ENCODE measurements around the gene ITGB1BP1.

The ITGB1BP1 gene

GRCh38 chr2:9380702-9381628 lies 42.4 kb downstream of the ITGB1BP1 start:
- DNase-seq: no peak
- no peak for ATAC-seq
- no peak overlapping the region for H3K27ac Mint-ChIP-seq
- no peaks in the 10 kb centered on the region for H3K9me3 Mint-ChIP-seq
- no peaks in the 10 kb centered on the region for H3K36me3 Mint-ChIP-seq (ENCODE audit: low read depth)
- H3K27me3 Mint-ChIP-seq: no peaks in the 10 kb centered on the region
- no peaks in the 10 kb centered on the region for H3K4me1 Mint-ChIP-seq
- no peak overlapping the region for H3K4me3 Mint-ChIP-seq

GRCh38 chr2:9379391-9379755 lies 44.0 kb downstream of the ITGB1BP1 start:
- H3K27ac Mint-ChIP-seq: no peak overlapping the region

DNA sequence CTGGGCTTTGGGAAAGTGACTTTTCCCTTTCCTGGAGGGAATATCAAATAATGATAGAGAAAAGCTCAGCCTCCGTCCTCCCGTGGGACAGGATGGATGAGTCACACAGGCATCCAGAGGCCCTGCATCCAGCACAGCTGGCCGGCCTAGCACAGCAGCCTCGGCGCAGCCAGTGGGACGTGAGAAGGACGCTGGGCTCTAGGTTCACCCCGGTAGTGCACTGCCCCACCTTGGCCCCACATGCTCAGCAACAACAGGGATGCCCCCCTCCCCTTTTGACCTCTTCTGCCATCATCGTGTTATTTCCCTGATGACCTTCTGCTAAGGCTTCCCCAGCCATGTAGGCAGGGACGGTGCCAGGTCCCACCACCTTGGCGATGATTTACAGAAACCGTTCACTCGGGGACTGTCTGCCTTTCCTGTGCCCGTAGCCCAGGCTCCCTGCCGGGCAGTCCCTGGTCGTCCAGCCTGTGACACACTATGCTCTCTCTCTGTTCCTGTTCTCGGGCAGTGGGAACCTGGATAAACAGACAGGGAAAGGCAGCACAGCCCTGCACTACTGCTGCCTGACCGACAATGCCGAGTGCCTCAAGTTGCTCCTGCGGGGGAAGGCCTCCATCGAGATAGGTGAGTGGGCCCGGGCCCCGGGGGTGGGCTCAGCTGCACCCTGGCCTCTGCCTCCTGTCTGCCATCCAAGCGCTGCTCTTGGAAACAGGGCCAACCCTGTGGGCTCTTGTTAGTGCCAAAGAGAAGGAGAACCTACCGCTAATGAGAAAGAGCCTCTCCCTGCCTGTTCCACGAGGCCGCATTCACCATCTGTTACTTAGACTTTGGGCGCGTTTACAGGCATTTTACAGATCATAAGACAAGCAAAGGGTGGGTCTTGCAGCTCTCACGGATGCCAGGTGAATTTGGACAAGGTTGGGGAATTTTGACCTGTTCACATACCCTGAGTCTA lies 44.6 kb downstream of the ITGB1BP1 start:
- Mint-ChIP-seq H3K27ac (no peak overlapping the region), H3K36me3 (ENCODE audit: low read depth) (no peaks in the 10 kb centered on the region), H3K27me3 (peaks cover 2% of the 10 kb centered on the region), H3K4me3 (no peak overlapping the region), H3K9me3 (no peaks in the 10 kb centered on the region), H3K4me1 (no peaks in the 10 kb centered on the region)
- ATAC-seq (no peak), DNase-seq (no peak)

More at GRCh38 chr2:9379391-9379755, 44.0 kb downstream of the ITGB1BP1 start:
- H3K27me3 Mint-ChIP-seq: no peaks in the 10 kb centered on the region
- no peak for DNase-seq
- H3K9me3 Mint-ChIP-seq: no peaks in the 10 kb centered on the region
- no peak overlapping the region for H3K4me3 Mint-ChIP-seq
- H3K4me1 Mint-ChIP-seq: no peaks in the 10 kb centered on the region
- H3K36me3 Mint-ChIP-seq (ENCODE audit: low read depth): no peaks in the 10 kb centered on the region
- no peak for ATAC-seq

DNA sequence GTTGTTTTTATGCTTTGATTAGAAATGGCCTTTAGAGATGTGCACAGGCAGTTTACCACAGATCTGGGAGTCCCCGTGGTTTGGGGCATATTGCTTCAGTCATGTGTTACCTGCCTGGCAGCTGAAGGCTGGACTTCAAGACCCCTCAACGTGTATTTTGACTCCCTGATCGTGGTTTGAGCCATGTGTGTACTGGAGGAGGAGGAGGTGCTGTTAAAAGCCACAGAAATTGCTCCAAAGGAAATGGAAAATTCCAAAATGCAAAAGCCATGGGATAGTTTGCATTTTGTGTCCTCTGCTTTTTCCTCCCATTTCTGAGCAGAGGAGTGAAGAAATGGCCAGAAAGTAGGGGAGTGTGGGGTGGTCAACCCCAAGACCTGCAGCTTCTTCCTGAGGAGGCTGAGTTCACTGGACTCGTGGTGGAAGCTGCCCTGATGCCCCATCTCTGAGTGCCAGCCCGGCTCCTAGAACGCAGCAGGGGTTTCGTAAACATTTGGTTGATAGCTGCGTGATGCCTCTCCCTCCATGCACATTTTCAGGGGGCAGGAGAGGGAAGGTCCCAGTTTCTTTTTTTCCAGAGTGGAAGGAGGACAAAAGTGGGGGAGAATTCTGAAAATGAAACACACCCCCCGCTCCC lies 45.7 kb downstream of the ITGB1BP1 start:
- no peak overlapping the region for H3K4me3 Mint-ChIP-seq
- DNase-seq: no peak
- H3K27ac Mint-ChIP-seq: no peak overlapping the region
- no peaks in the 10 kb centered on the region for H3K9me3 Mint-ChIP-seq
- H3K4me1 Mint-ChIP-seq: no peaks in the 10 kb centered on the region
- H3K27me3 Mint-ChIP-seq: peaks cover 2% of the 10 kb centered on the region
- ATAC-seq: no peak
- H3K36me3 Mint-ChIP-seq (ENCODE audit: low read depth): no peaks in the 10 kb centered on the region

- no peak for ATAC-seq
- peaks cover 7% of the 10 kb centered on the region for H3K4me1 Mint-ChIP-seq
- H3K27ac Mint-ChIP-seq: no peak overlapping the region
- no peak overlapping the region for H3K4me3 Mint-ChIP-seq
- peaks cover 2% of the 10 kb centered on the region for H3K27me3 Mint-ChIP-seq
- no peaks in the 10 kb centered on the region for H3K9me3 Mint-ChIP-seq
- H3K36me3 Mint-ChIP-seq (ENCODE audit: low read depth): no peaks in the 10 kb centered on the region
- no peak for DNase-seq
Measured at GRCh38 chr2:9375857-9376428, 47.4 kb downstream of the ITGB1BP1 start.

- peaks cover 10% of the 10 kb centered on the region for H3K4me1 Mint-ChIP-seq
- H3K36me3 Mint-ChIP-seq (ENCODE audit: low read depth): no peaks in the 10 kb centered on the region
- no peaks in the 10 kb centered on the region for H3K9me3 Mint-ChIP-seq
- no peak for DNase-seq
- H3K4me3 Mint-ChIP-seq: no peak overlapping the region
- ATAC-seq: no peak
- H3K27ac Mint-ChIP-seq: no peak overlapping the region
- peaks cover 2% of the 10 kb centered on the region for H3K27me3 Mint-ChIP-seq
Measured at GRCh38 chr2:9374071-9374730, 49.1 kb downstream of the ITGB1BP1 start.

DNA sequence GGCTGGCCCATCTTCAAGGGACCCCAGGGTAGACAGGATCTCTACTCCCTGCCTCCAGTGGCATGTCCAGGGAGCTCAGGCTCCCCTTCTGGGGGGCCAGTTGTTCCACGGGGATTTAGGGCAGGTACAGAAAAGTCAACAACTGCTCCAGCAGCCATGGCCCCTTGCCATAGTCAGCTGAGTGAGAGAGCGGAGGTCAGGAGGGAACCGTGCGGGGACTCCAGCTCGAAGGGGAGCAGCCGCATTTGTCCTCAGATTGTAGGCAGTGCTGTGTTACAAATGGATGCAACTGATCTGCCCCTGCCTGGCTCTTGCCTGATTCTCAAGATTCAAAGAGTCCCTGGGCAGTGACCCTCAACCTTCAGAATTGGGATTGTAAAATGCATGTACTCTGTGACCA lies 49.9 kb downstream of the ITGB1BP1 start:
- H3K27ac Mint-ChIP-seq: no peak overlapping the region
- H3K27me3 Mint-ChIP-seq: peaks cover 4% of the 10 kb centered on the region
- ATAC-seq (no peak), DNase-seq (no peak)
- H3K36me3 Mint-ChIP-seq (ENCODE audit: low read depth): no peaks in the 10 kb centered on the region
- H3K4me1 Mint-ChIP-seq: peaks cover 10% of the 10 kb centered on the region
- no peak overlapping the region for H3K4me3 Mint-ChIP-seq
- no peaks in the 10 kb centered on the region for H3K9me3 Mint-ChIP-seq

DNA sequence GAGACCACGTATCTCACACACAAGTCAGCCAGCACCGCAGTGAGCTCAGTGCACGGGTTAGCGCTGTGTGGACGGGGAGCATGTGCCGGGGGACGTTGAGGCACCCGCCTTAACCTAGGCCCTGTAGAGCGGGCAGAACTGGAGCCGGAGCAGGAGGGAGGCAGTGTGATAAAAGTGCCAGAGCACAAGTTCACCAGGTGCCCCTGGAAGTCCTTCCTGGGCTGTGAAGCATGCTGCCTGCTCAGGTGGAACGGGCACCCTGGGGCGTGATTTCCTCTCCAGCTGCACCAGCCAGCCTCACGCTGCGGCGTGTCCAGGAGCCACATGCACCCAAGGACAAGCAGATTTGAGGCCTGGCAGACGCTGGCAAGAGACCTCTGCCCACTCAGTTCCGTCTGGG lies 50.3 kb downstream of the ITGB1BP1 start:
- no peaks in the 10 kb centered on the region for H3K36me3 Mint-ChIP-seq (ENCODE audit: low read depth)
- ATAC-seq: no peak
- no peak overlapping the region for H3K27ac Mint-ChIP-seq
- peaks cover 4% of the 10 kb centered on the region for H3K27me3 Mint-ChIP-seq
- H3K9me3 Mint-ChIP-seq: no peaks in the 10 kb centered on the region
- peaks cover 10% of the 10 kb centered on the region for H3K4me1 Mint-ChIP-seq
- H3K4me3 Mint-ChIP-seq: no peak overlapping the region
- DNase-seq: no peak

GRCh38 chr2:9370746-9371145 lies 52.6 kb downstream of the ITGB1BP1 start:
- H3K27ac Mint-ChIP-seq: no peak overlapping the region
- H3K36me3 Mint-ChIP-seq (ENCODE audit: low read depth): no peaks in the 10 kb centered on the region
- no peaks in the 10 kb centered on the region for H3K9me3 Mint-ChIP-seq
- DNase-seq (no peak), ATAC-seq (no peak)
- no peak overlapping the region for H3K4me3 Mint-ChIP-seq
- peaks cover 4% of the 10 kb centered on the region for H3K27me3 Mint-ChIP-seq
- peaks cover 10% of the 10 kb centered on the region for H3K4me1 Mint-ChIP-seq

GRCh38 chr2:9366026-9366425 lies 57.3 kb downstream of the ITGB1BP1 start:
- ATAC-seq (no peak), DNase-seq (no peak)
- H3K36me3 Mint-ChIP-seq (ENCODE audit: low read depth): no peaks in the 10 kb centered on the region
- H3K27ac Mint-ChIP-seq: no peak overlapping the region
- H3K9me3 Mint-ChIP-seq: no peaks in the 10 kb centered on the region
- peaks cover 2% of the 10 kb centered on the region for H3K27me3 Mint-ChIP-seq
- H3K4me1 Mint-ChIP-seq: peaks cover 4% of the 10 kb centered on the region
- no peak overlapping the region for H3K4me3 Mint-ChIP-seq

DNA sequence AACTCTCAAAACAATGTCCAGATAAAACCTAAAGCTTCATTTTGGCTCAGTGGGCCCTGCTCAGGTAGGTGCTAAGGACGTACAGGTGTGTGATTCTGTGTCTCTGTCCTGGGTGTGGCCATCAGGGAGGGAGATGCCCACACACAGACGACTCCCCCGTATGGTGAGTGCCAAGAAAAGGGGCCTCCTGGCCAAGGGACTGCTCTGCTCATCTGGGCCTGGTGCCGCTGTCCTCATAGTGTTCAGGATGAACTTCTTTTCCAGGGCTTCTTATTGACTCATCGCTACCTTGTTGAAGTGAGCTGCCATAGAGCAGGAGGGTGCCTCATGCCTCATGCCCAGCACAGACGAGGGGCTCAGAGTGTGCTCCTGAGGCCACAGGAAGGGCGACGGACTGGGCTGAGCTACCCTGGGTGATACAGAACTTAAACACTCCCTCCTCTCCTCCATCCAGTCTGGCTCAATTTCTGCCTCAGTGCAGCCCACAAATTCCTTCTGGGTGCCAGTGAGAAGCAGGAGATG lies 57.8 kb downstream of the ITGB1BP1 start:
- Mint-ChIP-seq H3K27ac (no peak overlapping the region), H3K4me3 (no peak overlapping the region), H3K9me3 (no peaks in the 10 kb centered on the region), H3K4me1 (peaks cover under 1% of the 10 kb centered on the region), H3K36me3 (ENCODE audit: low read depth) (no peaks in the 10 kb centered on the region), H3K27me3 (peaks cover 2% of the 10 kb centered on the region)
- no peak for DNase-seq
- ATAC-seq: no peak

GRCh38 chr2:9364791-9365497 lies 58.4 kb downstream of the ITGB1BP1 start:
- no peak overlapping the region for H3K4me3 Mint-ChIP-seq
- ATAC-seq (no peak), DNase-seq (no peak)
- no peaks in the 10 kb centered on the region for H3K4me1 Mint-ChIP-seq
- no peaks in the 10 kb centered on the region for H3K9me3 Mint-ChIP-seq
- peaks cover 2% of the 10 kb centered on the region for H3K27me3 Mint-ChIP-seq
- H3K27ac Mint-ChIP-seq: no peak overlapping the region
- H3K36me3 Mint-ChIP-seq (ENCODE audit: low read depth): no peaks in the 10 kb centered on the region

GRCh38 chr2:9364373-9364772 lies 59.0 kb downstream of the ITGB1BP1 start:
- no peaks in the 10 kb centered on the region for H3K36me3 Mint-ChIP-seq (ENCODE audit: low read depth)
- no peaks in the 10 kb centered on the region for H3K9me3 Mint-ChIP-seq
- H3K27ac Mint-ChIP-seq: no peak overlapping the region
- no peak for ATAC-seq
- no peaks in the 10 kb centered on the region for H3K4me1 Mint-ChIP-seq
- H3K27me3 Mint-ChIP-seq: peaks cover 3% of the 10 kb centered on the region
- no peak for DNase-seq
- H3K4me3 Mint-ChIP-seq: no peak overlapping the region
